HEK293 (cell line): ENCODE results near the gene HMCN2.
A peak's percentile ranks its signal among the peaks of the same experiment; 100 is the strongest.

Source experiments
- CTCF ChIA-PET: fragments of 350-600 bp; formaldehyde crosslinking; extraction: SDS; loops from one replicate; lab custom pipeline; 2021; ENCODE audit warnings: antibody characterized with exemption; lab: Yijun Ruan, JAX
- POLR2A ChIA-PET: fragments of 300-600 bp; formaldehyde crosslinking; extraction: SDS; loops from one replicate; lab custom pipeline; 2020; ENCODE audit warnings: antibody characterized with exemption, inconsistent platforms; lab: Yijun Ruan, JAX
- H3K27ac ChIP-seq: fragments of 200-500 bp; sonication (Bioruptor generic); 2 replicates; pipeline ENCODE4 v1.5.1; 2014; ENCODE audit warnings: low read depth, low read length, control low read depth, inconsistent platforms; ENCODE audit errors: extremely low read depth
- H3K36me3 ChIP-seq, 2 experiments: fragments of 200-500 bp in 1 of 2; sonication (Bioruptor generic) in 1 of 2; 1 replicate in 1 of 2; 2 replicates in 1 of 2; pipeline ENCODE4 v1.5.1; 2014 to 2017; ENCODE audit warnings: inconsistent platforms in 2 of 2, low read length in 2 of 2; ENCODE audit not compliant: control insufficient read depth in 2 of 2, insufficient read depth in 1 of 2
- H3K4me1 ChIP-seq: fragments of 200-500 bp; sonication (Bioruptor generic); 2 replicates; pipeline ENCODE4 v1.5.1; 2014; ENCODE audit warnings: mild to moderate bottlenecking, low read length, inconsistent platforms; ENCODE audit not compliant: control insufficient read depth, insufficient read depth
- H3K4me3 ChIP-seq: 2 replicates; pipeline ENCODE4 v1.5.1; 2011; ENCODE audit warnings: low read depth, mild to moderate bottlenecking, control low read depth, low read length, moderate library complexity
- H3K9me3 ChIP-seq: fragments of 200-500 bp; sonication (Bioruptor generic); 2 replicates; pipeline ENCODE4 v1.5.1; 2014; ENCODE audit warnings: low read depth, low read length, inconsistent platforms; ENCODE audit not compliant: control insufficient read depth, insufficient read depth
- GLIS2 ChIP-seq: fragments of 450-650 bp; formaldehyde crosslinking; IDR thresholded peaks from 2 replicates; pipeline ENCODE4 v1.5.1; 2016; ENCODE audit warnings: missing biosample characterization, missing genetic modification characterization
- KLF9 ChIP-seq: fragments of 450-650 bp; formaldehyde crosslinking; IDR thresholded peaks from 2 replicates; pipeline ENCODE4 v1.5.1; 2016; ENCODE audit warnings: missing biosample characterization, missing genetic modification characterization, low read depth
- MZF1 ChIP-seq: fragments of 450-650 bp; formaldehyde crosslinking; IDR thresholded peaks from 2 replicates; pipeline ENCODE4 v1.5.1; 2017; ENCODE audit warnings: missing biosample characterization, missing genetic modification characterization, borderline replicate concordance
- SCRT2 ChIP-seq: fragments of 450-650 bp; formaldehyde crosslinking; IDR thresholded peaks from 2 replicates; pipeline ENCODE4 v1.5.1; 2016; ENCODE audit warnings: missing biosample characterization, missing genetic modification characterization
- SP2 ChIP-seq: fragments of 450-650 bp; formaldehyde crosslinking; IDR thresholded peaks from 2 replicates; pipeline ENCODE4 v1.5.1; 2016; ENCODE audit warnings: missing biosample characterization, missing genetic modification characterization
- WT1 ChIP-seq: fragments of 450-650 bp; formaldehyde crosslinking; IDR thresholded peaks from 2 replicates; pipeline ENCODE4 v1.5.1; 2016; ENCODE audit warnings: missing biosample characterization, missing genetic modification characterization
- YY2 ChIP-seq: fragments of 450-650 bp; formaldehyde crosslinking; IDR thresholded peaks from 2 replicates; pipeline ENCODE4 v1.5.1; 2016; ENCODE audit warnings: missing biosample characterization, missing genetic modification characterization
- ZBTB21 ChIP-seq: fragments of 450-650 bp; formaldehyde crosslinking; IDR thresholded peaks from 2 replicates; pipeline ENCODE4 v1.5.1; 2017; ENCODE audit warnings: missing biosample characterization, missing genetic modification characterization
- ZBTB7A ChIP-seq: fragments of 450-650 bp; formaldehyde crosslinking; IDR thresholded peaks from 2 replicates; pipeline ENCODE4 v1.5.1; 2016; ENCODE audit warnings: low read depth, missing biosample characterization, missing genetic modification characterization
- ZFP37 ChIP-seq: fragments of 450-650 bp; formaldehyde crosslinking; IDR thresholded peaks from 2 replicates; pipeline ENCODE4 v1.5.1; 2016; ENCODE audit warnings: missing biosample characterization, missing genetic modification characterization
- ZIC2 ChIP-seq: fragments of 450-650 bp; formaldehyde crosslinking; IDR thresholded peaks from 2 replicates; pipeline ENCODE4 v1.5.1; 2016; ENCODE audit warnings: missing biosample characterization, missing genetic modification characterization
- ZNF121 ChIP-seq: fragments of 450-650 bp; formaldehyde crosslinking; IDR thresholded peaks from 2 replicates; pipeline ENCODE4 v1.5.1; 2016; ENCODE audit warnings: missing biosample characterization, missing genetic modification characterization
- ZNF140 ChIP-seq: fragments of 450-650 bp; formaldehyde crosslinking; IDR thresholded peaks from 2 replicates; pipeline ENCODE4 v1.5.1; 2016; ENCODE audit warnings: missing biosample characterization, missing genetic modification characterization
- ZNF473 ChIP-seq: fragments of 450-650 bp; formaldehyde crosslinking; IDR thresholded peaks from 2 replicates; pipeline ENCODE4 v1.5.1; 2017; ENCODE audit warnings: missing biosample characterization, missing genetic modification characterization
- ZNF610 ChIP-seq: fragments of 450-650 bp; formaldehyde crosslinking; IDR thresholded peaks from 2 replicates; pipeline ENCODE4 v1.5.1; 2016; ENCODE audit warnings: missing biosample characterization, missing genetic modification characterization, borderline replicate concordance
- ZNF654 ChIP-seq: fragments of 450-650 bp; formaldehyde crosslinking; IDR thresholded peaks from 2 replicates; pipeline ENCODE4 v1.5.1; 2016; ENCODE audit warnings: low read depth, missing biosample characterization, missing genetic modification characterization
- ZNF660 ChIP-seq: fragments of 450-650 bp; IDR thresholded peaks from 2 replicates; pipeline ENCODE4 v1.5.1; 2018; ENCODE audit warnings: missing biosample characterization, mild to moderate bottlenecking, missing genetic modification characterization
- ZNF677 ChIP-seq: fragments of 450-650 bp; IDR thresholded peaks from 2 replicates; pipeline ENCODE4 v1.5.0; 2018; ENCODE audit warnings: missing biosample characterization, mild to moderate bottlenecking, missing genetic modification characterization, moderate library complexity
- ZNF776 ChIP-seq: fragments of 450-650 bp; formaldehyde crosslinking; IDR thresholded peaks from 2 replicates; pipeline ENCODE4 v1.5.0; 2017; ENCODE audit warnings: missing biosample characterization, missing genetic modification characterization, borderline replicate concordance
- TF ChIP-seq, protein P1 (sequence below): fragments of 450-650 bp; formaldehyde crosslinking; IDR thresholded peaks from 2 replicates; pipeline ENCODE4 v1.5.1; 2016; ENCODE audit warnings: missing biosample characterization, missing genetic modification characterization
- TF ChIP-seq, protein P2 (sequence below): fragments of 450-650 bp; formaldehyde crosslinking; IDR thresholded peaks from 2 replicates; pipeline ENCODE4 v1.5.1; 2016; ENCODE audit warnings: missing biosample characterization, missing genetic modification characterization
- TF ChIP-seq, protein P3 (sequence below): fragments of 450-650 bp; formaldehyde crosslinking; IDR thresholded peaks from 2 replicates; pipeline ENCODE4 v1.5.1; 2016; ENCODE audit warnings: missing biosample characterization, missing genetic modification characterization
- TF ChIP-seq, protein P4 (sequence below): fragments of 450-650 bp; formaldehyde crosslinking; IDR thresholded peaks from 2 replicates; pipeline ENCODE4 v1.5.1; 2017; ENCODE audit warnings: missing biosample characterization, missing genetic modification characterization
- TF ChIP-seq, protein P5 (sequence below): fragments of 450-650 bp; formaldehyde crosslinking; IDR thresholded peaks from 2 replicates; pipeline ENCODE4 v1.5.1; 2016; ENCODE audit warnings: missing biosample characterization, missing genetic modification characterization, low read depth
- TF ChIP-seq, protein P6 (sequence below): sonication (generic); formaldehyde crosslinking; IDR thresholded peaks from 2 replicates; pipeline ENCODE4 v1.8.1; 2022; ENCODE audit warnings: mild to moderate bottlenecking, moderate library complexity, missing genetic modification reagents
- TF ChIP-seq, protein P7 (sequence below): fragments of 450-650 bp; formaldehyde crosslinking; IDR thresholded peaks from 2 replicates; pipeline ENCODE4 v1.5.1; 2016; ENCODE audit warnings: missing biosample characterization, missing genetic modification characterization

HMCN2 gene

DNA sequence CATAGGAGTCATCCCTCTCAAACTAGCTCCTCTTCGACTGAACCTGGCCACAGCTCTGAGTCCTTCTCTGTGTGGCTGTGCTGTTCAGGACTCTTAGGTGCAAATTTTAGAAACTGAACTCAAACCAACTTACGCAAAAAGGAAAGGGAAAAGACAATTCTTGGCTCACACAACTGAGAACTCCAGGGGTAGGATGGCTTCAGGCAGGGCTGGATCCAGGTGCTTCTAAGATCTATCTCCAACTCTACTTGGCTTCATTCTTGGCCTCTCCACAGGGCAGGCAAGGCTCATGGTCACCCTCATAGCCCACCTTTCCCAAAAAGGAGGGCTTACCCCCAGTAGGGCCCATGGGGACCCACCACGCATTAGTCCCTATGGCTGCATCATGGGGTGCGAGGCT, 187.3 kb downstream of the HMCN2 start:
- Histone ChIP-seq H3K9me3 (no peaks in the 10 kb centered on the region), H3K4me3 (no peak overlapping the region), H3K27ac (0 out of 2 replicates have a peak overlapping the region, but pooled peaks have one; percentile 6)
- TF ChIP-seq KLF9 (tag by site-specific recombination), result no peak
- TF ChIP-seq, protein P1, sequence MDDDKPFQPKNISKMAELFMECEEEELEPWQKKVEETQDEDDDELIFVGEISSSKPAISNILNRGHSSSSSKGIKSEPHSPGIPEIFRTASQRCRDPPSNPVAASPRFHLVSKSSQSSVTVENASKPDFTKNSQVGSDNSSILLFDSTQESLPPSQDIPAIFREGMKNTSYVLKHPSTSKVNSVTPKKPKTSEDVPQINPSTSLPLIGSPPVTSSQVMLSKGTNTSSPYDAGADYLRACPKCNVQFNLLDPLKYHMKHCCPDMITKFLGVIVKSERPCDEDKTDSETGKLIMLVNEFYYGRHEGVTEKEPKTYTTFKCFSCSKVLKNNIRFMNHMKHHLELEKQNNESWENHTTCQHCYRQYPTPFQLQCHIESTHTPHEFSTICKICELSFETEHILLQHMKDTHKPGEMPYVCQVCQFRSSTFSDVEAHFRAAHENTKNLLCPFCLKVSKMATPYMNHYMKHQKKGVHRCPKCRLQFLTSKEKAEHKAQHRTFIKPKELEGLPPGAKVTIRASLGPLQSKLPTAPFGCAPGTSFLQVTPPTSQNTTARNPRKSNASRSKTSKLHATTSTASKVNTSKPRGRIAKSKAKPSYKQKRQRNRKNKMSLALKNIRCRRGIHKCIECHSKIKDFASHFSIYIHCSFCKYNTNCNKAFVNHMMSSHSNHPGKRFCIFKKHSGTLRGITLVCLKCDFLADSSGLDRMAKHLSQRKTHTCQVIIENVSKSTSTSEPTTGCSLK, result no peak
- no peak for TF ChIP-seq ZBTB21 (tag by site-specific recombination)
- TF ChIP-seq ZNF121 (tag by site-specific recombination), result no peak
- no peak for TF ChIP-seq SCRT2
- no peak for TF ChIP-seq ZNF776 (tag by site-specific recombination)
- TF ChIP-seq ZBTB7A (tag by site-specific recombination), result no peak
- TF ChIP-seq ZIC2 (tag by site-specific recombination), result no peak
- TF ChIP-seq, protein P2, sequence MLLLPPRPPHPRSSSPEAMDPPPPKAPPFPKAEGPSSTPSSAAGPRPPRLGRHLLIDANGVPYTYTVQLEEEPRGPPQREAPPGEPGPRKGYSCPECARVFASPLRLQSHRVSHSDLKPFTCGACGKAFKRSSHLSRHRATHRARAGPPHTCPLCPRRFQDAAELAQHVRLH (tag by site-specific recombination), result no peak
- TF ChIP-seq, protein P3, sequence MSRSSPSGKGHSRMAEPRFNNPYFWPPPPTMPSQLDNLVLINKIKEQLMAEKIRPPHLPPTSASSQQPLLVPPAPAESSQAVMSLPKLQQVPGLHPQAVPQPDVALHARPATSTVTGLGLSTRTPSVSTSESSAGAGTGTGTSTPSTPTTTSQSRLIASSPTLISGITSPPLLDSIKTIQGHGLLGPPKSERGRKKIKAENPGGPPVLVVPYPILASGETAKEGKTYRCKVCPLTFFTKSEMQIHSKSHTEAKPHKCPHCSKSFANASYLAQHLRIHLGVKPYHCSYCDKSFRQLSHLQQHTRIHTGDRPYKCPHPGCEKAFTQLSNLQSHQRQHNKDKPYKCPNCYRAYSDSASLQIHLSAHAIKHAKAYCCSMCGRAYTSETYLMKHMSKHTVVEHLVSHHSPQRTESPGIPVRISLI (tag by site-specific recombination), result no peak
- TF ChIP-seq, protein P4, sequence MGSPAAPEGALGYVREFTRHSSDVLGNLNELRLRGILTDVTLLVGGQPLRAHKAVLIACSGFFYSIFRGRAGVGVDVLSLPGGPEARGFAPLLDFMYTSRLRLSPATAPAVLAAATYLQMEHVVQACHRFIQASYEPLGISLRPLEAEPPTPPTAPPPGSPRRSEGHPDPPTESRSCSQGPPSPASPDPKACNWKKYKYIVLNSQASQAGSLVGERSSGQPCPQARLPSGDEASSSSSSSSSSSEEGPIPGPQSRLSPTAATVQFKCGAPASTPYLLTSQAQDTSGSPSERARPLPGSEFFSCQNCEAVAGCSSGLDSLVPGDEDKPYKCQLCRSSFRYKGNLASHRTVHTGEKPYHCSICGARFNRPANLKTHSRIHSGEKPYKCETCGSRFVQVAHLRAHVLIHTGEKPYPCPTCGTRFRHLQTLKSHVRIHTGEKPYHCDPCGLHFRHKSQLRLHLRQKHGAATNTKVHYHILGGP (tag by site-specific recombination), result no peak
- no peak for TF ChIP-seq ZNF660
- TF ChIP-seq ZNF140 (tag by site-specific recombination), result no peak
- TF ChIP-seq ZNF610 (tag by site-specific recombination), result no peak
- no peak for TF ChIP-seq ZNF677 (tag by site-specific recombination)
- TF ChIP-seq, all 188 proteins: peak for 0
- ChIA-PET POLR2A (no interaction called here), CTCF (interaction anchor here (0.6 to 2.5 kb wide), 9 partner anchors 8 to 345 kb away, joined by 3 to 14 read pairs (median 4); no protein-coding TSS in a partner anchor)
- Histone ChIP-seq H3K36me3 (peaks cover 0 to 5% of the 10 kb centered on the region in 2 experiments; a peak in 1 of 3 replicates), H3K4me1 (peaks cover 2% of the 10 kb centered on the region; the same call in 1 of the 2 replicates)

DNA sequence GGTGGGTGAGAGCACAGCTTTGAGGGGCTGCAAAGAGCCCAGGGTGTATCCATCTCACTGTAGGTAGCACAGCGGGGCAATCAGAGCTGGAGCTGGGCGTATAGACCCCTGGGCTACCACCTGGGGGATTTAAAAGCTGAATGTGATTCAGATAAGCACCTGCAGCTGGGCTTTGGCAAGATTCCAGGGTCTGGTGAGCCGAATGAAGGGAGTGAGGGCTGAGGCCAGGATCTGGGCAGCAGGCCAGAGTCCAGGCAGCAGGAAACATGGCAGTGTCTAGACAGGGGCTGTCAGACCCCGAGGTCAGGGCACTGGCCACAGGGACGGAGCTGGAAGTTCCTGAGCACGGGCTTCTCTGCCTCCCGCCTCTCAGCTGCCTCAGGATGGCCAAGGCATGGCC, 187.9 kb downstream of the HMCN2 start:
- Histone ChIP-seq H3K4me3 (no peak overlapping the region), H3K9me3 (no peaks in the 10 kb centered on the region), H3K36me3 (peaks cover 0 to 5% of the 10 kb centered on the region in 2 experiments; a peak in 1 of 3 replicates), H3K4me1 (peaks cover 2% of the 10 kb centered on the region; the same call in 1 of the 2 replicates), H3K27ac (0 out of 2 replicates have a peak overlapping the region, but pooled peaks have one; percentile 6)
- ChIA-PET CTCF (interaction anchor here (0.6 to 2.5 kb wide), 14 partner anchors 9 to 412 kb away, joined by 3 to 14 read pairs (median 3); no protein-coding TSS in a partner anchor), POLR2A (interaction anchor here (0.9 to 1.3 kb wide), 2 partner anchors 227 to 240 kb away, joined by 3 to 6 read pairs; partner anchors contain the start of gene EXOSC2)
- no peak for TF ChIP-seq SP2 (tag by site-specific recombination)
- TF ChIP-seq, protein P5, sequence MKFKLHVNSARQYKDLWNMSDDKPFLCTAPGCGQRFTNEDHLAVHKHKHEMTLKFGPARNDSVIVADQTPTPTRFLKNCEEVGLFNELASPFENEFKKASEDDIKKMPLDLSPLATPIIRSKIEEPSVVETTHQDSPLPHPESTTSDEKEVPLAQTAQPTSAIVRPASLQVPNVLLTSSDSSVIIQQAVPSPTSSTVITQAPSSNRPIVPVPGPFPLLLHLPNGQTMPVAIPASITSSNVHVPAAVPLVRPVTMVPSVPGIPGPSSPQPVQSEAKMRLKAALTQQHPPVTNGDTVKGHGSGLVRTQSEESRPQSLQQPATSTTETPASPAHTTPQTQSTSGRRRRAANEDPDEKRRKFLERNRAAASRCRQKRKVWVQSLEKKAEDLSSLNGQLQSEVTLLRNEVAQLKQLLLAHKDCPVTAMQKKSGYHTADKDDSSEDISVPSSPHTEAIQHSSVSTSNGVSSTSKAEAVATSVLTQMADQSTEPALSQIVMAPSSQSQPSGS (tag by site-specific recombination), result no peak
- no peak for TF ChIP-seq MZF1 (tag by site-specific recombination)
- TF ChIP-seq WT1, result peak; percentile 47; the same call in 1 of the 2 replicates
- TF ChIP-seq YY2 (tag by site-specific recombination), result no peak
- TF ChIP-seq ZFP37 (tag by site-specific recombination), result no peak
- TF ChIP-seq, protein P6, sequence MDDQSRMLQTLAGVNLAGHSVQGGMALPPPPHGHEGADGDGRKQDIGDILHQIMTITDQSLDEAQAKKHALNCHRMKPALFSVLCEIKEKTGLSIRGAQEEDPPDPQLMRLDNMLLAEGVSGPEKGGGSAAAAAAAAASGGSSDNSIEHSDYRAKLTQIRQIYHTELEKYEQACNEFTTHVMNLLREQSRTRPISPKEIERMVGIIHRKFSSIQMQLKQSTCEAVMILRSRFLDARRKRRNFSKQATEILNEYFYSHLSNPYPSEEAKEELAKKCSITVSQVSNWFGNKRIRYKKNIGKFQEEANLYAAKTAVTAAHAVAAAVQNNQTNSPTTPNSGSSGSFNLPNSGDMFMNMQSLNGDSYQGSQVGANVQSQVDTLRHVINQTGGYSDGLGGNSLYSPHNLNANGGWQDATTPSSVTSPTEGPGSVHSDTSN, result no peak
- no peak for TF ChIP-seq ZNF654
- no peak for TF ChIP-seq ZNF473 (tag by site-specific recombination)
- TF ChIP-seq GLIS2, result peak; percentile 52
- TF ChIP-seq, protein P7, sequence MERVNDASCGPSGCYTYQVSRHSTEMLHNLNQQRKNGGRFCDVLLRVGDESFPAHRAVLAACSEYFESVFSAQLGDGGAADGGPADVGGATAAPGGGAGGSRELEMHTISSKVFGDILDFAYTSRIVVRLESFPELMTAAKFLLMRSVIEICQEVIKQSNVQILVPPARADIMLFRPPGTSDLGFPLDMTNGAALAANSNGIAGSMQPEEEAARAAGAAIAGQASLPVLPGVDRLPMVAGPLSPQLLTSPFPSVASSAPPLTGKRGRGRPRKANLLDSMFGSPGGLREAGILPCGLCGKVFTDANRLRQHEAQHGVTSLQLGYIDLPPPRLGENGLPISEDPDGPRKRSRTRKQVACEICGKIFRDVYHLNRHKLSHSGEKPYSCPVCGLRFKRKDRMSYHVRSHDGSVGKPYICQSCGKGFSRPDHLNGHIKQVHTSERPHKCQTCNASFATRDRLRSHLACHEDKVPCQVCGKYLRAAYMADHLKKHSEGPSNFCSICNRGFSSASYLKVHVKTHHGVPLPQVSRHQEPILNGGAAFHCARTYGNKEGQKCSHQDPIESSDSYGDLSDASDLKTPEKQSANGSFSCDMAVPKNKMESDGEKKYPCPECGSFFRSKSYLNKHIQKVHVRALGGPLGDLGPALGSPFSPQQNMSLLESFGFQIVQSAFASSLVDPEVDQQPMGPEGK, result no peak
